Measurements from ENCODE around the gene RASAL1. TPM values are rescaled to one million over a fixed set of nuclear protein-coding genes. Genes with fewer than 3 reads are reported as not detected.

The RASAL1 gene
- total and polyA plus RNA-seq, 2 experiments from 2014 or later, result 2.7 to 8.2 TPM

- Histone ChIP-seq H3K79me2 (replicated peaks; ENCODE audit: insufficient read depth) (no peaks in the 10 kb centered on the region), H3K9me2 (ENCODE audit: insufficient read depth) (no peaks in the 10 kb centered on the region), H3K4me2 (no peak overlapping the region), H3F3A (replicated peaks; ENCODE audit: low read depth) (no peaks in the 10 kb centered on the region), H4K20me1 (replicated peaks; ENCODE audit: insufficient read depth) (no peaks in the 10 kb centered on the region), H3K4me1 (ENCODE audit: insufficient read depth) (peaks cover 5% of the 10 kb centered on the region), H3K36me3 (ENCODE audit: insufficient read depth) (no peaks in the 10 kb centered on the region), H3K27me3 (ENCODE audit: insufficient read depth) (no peaks in the 10 kb centered on the region), H3K4me3 (no peak overlapping the region), H3K27ac (ENCODE audit: low read depth) (no peak overlapping the region), H2AFZ (no peak overlapping the region)
- Mint-ChIP-seq H3K4me1 (peaks cover 10% of the 10 kb centered on the region), H3K36me3 (ENCODE audit: low read depth) (peaks cover 3% of the 10 kb centered on the region; the same call in 2 of the 3 replicates), H3K27me3 (ENCODE audit: insufficient read depth, low read depth, poor library complexity) (peaks cover 18% of the 10 kb centered on the region), H3K9me3 (peaks cover 2% of the 10 kb centered on the region; the same call in 1 of the 3 replicates), H3K27ac (no peak overlapping the region), H3K4me3 (no peak overlapping the region)
- ATAC-seq, result no peak
- TF ChIP-seq ZNF331 (CRISPR knock-in tag; IDR thresholded peaks at IDR 0.05; ENCODE audit: low read depth) (no peak), STAT1 (IDR thresholded peaks at IDR 0.05; ENCODE audit: unreplicated experiment) (no peak), NANOG (IDR thresholded peaks at IDR 0.05; ENCODE audit: borderline replicate concordance) (no peak), CREB1 (CRISPR knock-in tag; IDR thresholded peaks at IDR 0.05; ENCODE audit: low read depth) (no peak), CTCF (conservative IDR thresholded peaks at IDR 0.05; ENCODE audit: low read depth in 2 of 2) (no peak), ZNF114 (CRISPR knock-in tag; IDR thresholded peaks at IDR 0.05) (no peak), EZH2phosphoT487 (IDR thresholded peaks at IDR 0.05; ENCODE audit: unreplicated experiment) (no peak), REST (IDR thresholded peaks at IDR 0.05; ENCODE audit: unreplicated experiment) (no peak), JUNB (IDR thresholded peaks at IDR 0.05; ENCODE audit: unreplicated experiment) (no peak), EZH2 (IDR thresholded peaks at IDR 0.05; ENCODE audit: low read depth, unreplicated experiment) (no peak), ETS1 (IDR thresholded peaks at IDR 0.05) (no peak), POLR2AphosphoS5 (IDR thresholded peaks at IDR 0.05; ENCODE audit: low read depth) (no peak), ZNF462 (CRISPR knock-in tag; IDR thresholded peaks at IDR 0.05) (no peak)
- no peak for DNase-seq (ENCODE audit: low spot score)
Measured at GRCh38 chr12:113099364-113099763, 36.2 kb downstream of the RASAL1 start.

All from GM23338 (cell line).